HG03378 (cell line): Measurements from ENCODE around the gene MMD2.

Experiments used
- ATAC-seq: cut with Tn5 transposase; IDR thresholded peaks from one replicate; pipeline ENCODE4 v1.9.1; 2021; ENCODE audit warnings: mild to moderate bottlenecking, moderate library complexity; ENCODE audit not compliant: unreplicated experiment

Gene MMD2

DNA sequence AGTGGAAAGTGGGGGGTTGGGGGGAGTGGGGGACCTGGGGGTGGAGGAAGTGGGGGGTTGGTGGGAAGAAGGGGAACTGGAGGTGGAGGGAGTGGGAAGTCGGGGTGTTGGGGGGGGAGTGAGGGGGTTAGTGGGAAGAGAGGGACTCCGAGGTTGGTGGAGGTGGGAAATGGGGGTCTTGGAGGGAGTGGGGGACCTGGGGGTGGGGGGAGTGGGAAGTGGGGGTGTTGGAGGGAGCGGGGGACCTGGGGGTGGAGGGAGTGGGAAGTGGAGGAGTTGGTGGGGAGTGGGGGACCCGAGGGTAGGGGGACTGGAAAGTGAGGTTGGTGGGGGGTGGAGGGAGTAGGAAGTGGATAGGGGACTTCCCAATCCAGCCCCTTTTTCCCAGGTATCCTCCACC lies 906 bp upstream of the MMD2 start:
- ATAC-seq, result no peak

DNA sequence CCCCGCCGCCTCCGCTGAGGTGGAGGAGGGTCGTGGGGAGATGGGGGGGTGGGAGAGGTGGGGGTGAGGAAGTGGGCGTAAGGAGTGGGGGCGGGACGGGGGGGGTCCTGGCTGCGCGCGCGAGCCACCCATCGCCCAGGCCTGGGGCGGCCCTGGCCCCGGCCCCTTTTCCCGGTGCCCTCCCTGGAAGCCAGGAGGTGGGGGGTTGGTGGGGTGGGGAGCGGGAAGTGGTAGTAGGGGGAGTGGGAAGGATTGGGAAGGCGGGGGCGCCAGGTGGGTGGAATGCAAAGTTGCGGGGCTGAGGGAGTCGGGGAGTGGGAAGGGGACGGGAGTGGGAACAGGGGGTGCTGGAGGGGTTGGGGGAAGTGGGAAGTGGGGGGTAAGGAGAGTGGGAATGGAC lies 319 bp upstream of the MMD2 start:
- ATAC-seq, result no peak

DNA sequence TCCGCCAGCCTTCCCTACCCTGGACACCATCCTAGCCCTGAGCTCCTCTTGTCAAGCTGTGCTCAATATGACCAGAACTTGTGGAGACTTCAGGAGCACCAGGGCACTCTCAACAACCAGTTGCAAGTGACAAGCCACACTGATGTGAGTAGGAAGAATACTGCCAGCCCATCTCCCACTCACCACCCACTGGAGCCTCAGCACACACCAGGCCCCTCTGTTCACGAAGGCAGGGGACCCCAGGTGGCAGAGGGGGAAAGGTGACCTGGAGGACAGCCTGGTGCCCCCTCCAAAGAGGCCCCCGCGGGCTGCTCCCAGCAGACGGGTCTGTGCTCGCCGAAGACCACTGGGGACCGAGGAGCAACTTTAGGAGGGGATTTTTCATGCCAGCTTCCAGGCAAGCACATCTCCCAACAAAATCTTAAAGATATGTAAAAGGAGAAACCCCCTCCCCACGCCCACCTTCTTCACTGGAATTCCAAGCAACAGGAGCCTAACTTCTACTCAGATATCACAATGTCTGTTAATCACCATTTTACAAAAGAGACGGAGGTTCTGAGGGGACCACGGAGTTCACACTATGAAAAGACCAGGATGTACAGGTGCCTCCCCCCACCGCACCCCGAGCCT lies 1.0 kb downstream of the MMD2 start:
- ATAC-seq, result no peak

DNA sequence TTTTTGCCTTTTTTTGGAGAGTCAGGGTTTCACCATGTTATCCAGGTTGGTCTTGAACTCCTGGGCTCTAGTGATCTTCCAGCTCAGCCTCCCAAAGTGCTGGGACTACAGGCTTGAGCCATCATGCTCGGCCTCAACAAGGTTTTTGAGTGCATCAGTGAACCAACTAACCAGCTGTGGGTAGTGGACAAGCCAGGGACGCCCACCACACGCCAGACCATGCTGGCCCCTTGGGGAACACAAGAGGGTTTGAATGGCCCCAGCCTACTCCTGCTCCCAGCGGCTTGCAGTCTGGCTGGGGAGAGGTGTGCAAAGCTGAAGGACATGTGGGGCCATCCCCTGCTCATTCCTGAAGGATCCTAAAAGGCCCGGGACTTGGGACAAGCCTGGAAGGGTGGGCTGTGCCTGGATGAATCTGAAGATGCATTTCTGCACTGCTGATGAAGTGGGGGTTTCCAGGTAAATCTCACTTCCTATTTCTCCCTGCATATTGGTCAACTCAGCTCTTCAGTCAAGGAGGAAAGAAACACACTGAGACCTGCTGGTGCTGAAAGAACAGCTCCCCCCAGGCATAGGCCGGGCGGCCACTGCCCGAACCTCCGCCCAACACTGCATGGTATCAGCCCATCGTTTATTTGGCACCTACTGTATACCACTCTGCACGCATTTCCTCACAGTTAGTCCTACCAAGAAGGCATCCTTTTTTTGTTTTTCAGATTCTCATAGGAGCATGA lies 6.9 kb downstream of the MMD2 start:
- peak; percentile 62 for ATAC-seq

DNA sequence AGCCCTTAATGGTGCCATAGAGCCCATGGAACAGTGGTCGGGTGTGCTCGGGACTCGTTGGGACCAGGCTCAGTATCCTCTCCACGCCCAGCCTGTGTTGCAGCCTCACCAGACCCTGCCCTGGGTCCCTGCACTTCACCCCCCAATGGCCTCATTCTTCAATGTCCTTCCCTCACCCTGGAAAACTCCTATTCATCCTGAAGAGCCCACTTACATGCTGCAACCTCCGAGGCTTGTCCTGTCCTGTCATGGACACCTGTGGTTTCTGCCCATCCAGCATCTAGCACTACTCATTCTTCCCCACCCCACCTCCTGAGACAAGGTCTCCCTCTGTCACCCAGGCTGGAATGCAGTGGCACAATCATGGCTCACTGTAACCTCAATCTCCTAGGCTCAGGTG lies 7.7 kb downstream of the MMD2 start:
- ATAC-seq, result no peak

DNA sequence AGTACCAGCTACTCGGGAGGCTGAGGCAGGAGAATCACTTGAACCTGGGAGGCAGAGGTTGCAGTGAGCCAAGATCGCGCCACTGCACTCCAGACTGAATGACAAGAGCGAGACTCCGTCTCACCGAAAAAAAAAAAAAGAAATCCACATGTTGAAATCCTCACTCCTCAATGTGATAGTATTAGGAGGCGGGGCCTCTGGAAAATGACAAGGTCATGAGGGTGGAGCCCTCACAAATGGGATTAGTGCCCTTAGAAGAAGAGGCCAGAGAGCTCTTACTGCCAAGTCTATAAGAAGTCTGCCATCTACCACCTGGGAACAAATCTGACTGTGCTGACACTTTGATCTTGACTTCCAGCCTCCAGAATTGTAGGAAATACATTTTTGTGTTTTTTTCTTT lies 10.6 kb downstream of the MMD2 start:
- ATAC-seq, result no peak

DNA sequence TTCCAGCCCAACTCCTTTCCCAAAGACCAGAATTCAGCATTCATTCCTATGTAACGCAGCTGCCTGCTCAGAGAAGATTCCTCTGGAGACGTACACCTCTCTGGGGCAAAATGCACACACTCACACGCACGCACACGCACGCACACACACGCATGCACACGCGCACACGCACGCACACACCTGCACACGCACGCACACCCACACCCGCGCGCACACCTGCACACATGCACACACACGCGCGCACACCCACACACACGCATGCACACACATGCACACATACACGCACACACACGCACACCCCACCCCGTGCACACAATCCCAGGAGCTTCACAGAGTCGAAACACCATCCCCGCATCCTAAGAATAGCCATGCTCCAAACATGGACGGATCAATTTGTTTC lies 13.0 kb downstream of the MMD2 start:
- ATAC-seq, result no peak

DNA sequence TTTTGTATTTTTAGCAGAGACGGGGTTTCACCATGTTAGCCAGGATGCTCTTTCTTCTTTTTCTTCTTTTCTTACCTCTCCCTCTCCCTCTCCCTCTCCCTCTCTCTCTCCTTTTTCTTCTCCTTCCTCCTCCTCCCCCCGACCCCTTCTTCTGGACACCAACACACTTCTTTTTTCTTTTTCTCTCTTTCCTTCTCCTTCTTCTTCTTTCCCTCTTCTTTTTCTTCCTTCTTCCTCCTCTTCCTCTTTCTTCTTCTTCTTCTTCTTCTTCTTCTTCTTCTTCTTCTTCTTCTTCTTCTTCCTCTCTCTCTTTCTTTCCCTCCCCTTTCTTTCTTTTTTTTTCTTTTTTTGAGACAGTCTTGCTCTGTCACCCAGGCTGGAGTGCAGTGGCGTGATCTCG lies 14.0 kb downstream of the MMD2 start:
- ATAC-seq, result no peak

DNA sequence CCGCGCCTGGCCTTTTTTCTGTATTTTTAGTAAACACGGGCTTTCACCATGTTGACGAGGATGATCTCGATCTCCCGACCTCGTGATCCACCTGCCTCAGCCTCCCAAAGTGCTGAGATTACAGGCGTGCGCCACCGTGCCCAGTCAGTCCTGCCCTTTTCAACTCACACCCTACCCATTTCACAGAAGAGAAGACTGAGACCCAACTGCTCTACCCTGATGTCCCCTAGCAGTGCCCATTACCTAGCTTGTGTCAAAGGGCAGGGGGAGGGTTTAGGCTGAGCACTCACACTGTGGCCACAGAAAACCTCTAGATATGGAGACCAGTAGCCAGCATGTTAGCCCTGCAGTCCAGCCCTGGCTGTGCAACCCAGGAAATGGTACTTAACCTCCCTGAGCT lies 15.7 kb downstream of the MMD2 start:
- no peak for ATAC-seq

DNA sequence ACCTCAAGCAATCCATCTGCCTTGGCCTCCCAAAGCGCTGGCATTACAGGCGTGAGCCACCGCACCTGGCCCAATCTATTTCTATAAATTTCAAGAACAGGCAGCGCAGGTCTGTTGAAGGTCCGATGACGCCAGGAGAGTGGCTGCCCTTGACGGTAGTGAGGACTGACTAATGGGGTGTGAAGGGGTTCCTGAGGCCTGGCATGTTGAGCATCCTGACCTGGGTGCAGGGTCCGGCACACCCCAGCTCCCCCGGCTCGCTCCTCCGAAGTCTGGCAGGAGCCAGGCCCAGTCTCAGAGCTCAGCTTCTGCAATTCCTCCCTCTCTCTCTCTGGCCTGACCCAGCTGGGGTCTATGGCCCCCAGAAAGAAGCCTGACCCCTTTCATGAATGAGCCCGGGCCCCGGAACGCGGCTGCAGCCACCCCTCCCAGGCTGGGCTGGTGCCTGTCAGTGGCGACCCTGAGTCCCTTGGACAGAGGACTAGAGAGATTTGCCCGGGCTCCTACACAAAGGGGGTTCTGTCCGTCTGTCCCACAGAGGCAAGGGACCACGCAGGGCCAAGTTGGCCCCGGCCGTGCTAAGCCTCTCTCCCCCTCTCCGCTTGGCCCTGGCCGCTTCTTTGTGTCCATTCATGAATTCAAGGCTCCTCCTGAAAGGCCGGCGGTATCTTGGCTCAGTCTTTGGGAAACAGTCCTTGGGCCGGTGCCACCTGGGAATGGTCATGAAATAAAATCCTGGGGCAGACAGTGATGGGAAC lies 18.8 kb downstream of the MMD2 start:
- ATAC-seq, result no peak

DNA sequence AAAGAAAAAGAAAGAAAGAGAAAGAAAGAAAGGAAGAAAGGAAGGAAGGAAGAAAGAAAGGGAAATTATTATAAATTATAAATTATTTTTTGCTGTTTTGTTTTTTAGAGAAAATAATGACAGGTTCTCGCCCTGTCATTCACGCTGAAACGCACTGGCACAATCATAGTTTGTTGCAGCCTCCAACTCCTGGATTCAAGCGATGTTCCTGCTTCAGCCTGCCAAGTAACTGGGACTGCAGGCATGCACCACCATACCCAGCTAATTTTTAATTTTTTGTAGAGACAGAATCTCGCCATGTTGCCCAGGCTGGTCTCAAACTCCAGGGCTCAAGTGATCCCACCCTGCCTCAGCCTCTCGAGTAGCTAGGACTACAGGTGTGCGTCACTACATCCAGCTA lies 21.6 kb downstream of the MMD2 start:
- ATAC-seq, result no peak

DNA sequence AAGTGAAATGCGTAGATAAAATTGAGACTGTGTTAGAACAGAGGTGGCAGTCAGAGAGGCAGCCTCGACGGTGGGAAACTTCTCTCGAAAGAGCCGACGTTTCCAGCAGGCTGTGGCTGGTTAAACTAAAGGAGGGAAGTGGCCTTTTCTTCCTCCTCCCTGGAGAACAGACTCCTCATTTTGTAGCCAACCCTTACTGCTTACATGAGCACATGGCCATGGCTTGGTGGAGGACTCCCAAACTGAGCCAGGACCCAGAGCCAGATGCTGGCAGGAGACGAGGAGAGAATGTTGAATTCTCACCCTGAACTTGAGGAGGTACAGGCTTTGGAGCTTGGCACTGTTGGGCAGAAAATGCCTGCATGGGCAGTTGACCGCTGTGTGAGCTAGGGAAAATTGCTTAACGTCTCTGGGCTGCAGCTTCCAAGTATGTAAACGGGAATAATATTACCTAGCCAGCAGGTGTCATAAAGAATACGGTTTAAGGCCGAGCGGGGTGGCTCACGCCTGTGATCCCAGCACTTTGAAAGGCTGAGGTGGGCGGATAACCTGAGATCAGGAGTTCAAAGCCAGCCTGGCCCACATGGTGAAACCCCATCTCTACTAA lies 24.5 kb downstream of the MMD2 start:
- no peak for ATAC-seq

DNA sequence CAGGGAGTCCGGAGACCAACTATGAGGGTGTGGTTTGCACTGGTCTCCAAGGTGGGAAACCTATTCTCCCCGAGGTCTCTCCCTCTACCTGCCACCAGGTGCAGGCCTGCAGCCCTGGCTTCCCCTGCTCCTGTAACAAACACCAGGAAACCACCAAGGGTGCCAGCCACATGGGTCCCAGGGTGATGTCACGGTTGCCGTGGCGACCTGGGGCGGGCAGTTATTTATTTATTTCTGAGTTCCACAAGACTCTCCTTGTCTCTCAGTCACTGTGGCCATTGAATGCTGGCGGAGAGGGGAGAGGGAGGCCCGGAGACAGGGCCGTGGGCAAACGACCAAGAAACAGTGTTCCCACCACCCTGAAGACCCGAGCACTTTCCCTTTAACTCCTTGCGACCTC lies 27.0 kb downstream of the MMD2 start:
- ATAC-seq, result no peak

DNA sequence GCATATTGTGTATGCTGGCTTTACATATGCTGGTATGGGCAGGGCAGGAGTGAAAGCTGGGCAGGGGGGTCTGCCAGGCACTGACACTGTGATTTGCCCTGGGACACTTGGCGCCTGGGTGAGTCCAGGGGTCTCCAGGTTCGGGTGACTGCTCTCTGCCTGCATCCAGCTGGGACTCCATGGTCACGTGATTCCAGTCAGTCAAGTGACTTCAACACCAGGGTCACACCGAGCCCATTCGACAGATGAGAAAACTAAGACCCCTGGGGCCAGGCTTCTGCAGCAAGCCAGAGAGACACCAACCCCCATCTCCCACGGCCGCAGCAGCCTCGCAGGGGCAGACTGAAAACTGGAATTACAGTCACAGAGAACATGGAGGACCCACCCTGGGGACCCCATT lies 30.0 kb downstream of the MMD2 start:
- no peak for ATAC-seq

DNA sequence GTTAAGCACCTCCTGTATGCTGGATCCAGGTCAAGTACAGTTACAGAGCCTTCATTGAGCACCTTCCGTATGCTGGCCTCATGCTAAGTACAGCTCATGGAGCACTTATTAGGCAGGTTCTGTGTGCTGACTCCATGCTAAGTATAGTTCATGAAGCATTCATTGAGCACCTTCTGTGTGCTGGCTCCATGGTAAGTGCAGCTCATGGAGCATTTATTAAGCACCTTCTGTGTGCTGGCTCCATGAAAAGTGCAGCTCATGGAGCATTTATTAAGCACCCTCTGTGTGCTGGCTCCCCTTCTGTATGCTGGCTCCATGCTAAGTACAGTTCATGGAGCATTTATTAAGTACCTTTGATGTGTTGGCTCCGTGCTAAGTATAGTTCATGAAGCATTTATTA lies 30.5 kb downstream of the MMD2 start:
- ATAC-seq, result no peak

DNA sequence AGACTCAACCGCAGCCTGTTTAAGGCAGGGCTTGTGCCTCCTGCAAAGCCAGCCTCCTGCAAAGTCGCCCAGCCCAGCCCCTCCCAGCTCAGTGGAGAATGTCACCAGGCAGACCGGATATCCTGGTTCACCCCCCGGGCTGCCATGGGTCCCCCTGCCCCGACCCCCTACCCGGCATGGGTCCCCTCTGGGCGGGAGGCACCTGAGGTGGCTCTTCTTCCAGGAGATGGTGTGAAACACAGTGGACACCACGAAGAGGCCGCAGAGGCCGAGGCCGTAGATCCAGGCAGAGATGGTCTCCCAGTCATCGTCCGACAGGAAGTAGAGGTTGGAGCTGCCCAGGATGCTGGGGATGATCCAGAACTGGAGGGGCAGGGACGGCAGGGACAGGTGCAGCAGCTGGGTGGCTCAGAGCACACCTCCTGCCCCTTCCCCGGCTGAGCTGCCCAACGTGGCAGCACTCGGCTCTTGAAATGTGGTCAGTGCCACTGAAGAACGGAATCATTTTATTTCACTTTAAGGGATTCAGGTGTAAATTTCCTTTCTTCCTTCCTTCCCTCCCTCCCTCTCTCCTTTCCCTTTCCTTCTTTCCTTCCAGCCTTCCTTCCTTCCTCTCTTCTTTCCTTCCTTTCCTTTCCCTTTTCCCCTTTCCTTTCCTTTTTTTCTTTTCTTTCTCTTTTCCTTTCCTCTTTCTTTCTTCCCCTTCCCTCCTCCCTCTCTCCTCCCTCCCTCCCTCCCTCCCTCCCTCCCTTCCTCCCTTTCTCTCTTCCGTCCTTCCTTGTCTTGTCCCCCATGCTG lies 38.8 kb downstream of the MMD2 start:
- ATAC-seq, result no peak

DNA sequence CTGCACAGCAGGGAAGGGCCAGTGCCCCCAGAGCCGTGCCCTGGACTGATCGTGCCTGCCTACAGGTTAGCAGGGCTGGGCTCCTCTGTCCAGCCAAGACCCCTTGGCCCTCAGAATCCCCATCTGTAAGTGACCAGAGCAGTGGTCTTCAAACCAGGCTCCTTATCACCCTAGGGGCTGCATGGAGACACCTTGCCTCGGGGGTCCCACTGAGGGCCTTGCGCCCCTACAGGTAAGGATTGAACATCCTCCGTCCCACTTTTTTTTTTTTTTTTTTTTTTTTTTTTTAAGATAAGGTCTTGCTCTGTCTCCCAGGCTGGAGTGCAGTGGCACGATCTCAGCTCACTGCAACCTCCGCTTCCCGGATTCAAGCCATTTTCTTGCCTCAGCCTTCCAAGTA lies 42.9 kb downstream of the MMD2 start:
- no peak for ATAC-seq

DNA sequence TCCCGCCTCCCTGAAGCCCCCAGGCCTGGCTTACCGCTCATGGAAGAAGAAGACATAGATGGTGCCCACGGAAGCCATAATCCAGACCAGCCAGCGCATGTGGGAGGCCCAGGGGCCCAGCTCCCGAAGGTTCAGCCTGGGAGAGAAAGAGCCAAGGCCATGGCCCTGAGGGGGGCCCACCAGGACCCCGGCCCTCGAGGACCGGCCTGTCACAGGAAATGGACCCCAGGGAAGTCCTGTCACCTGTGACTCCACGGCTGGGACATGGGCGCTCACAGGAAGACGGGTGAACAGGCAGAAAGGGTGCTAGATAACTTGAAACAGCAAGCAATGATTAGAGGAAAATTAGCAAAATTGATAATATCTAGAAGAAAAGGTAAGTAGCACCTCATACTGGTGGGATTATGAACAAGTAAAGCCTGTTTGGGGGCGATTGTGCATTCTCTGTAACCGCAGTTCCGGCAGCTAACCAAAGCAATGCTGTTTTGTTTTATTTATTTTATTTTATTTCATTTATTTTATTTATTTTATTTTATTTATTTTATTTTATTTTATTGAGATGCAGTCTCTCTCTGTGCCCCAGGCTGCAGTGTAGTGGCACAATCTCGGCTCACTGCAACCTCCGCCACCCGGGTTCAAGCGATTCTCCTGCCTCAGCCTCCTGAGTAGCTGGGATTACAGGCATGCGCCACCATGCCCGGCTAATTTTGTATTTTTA lies 47.7 kb downstream of the MMD2 start:
- ATAC-seq, result no peak

DNA sequence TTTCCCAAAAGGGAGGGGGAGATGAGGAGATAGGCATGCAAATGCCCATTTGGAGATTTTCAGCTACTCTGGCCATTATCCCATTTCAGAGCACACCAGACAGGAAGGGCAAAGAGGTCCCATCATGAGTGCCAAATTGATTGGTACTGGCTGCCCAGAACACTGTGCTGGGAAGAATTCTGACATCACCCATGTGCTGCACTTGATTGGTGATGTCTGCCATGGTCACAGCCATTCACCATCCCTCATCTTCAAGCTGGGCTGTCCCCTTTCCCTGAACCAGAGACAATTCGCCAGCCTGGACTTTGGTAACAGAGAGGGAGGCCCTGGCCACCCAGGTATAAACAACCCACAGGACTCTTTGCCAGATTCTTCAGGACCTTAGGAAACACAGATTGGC lies 52.3 kb downstream of the MMD2 start:
- no peak for ATAC-seq

DNA sequence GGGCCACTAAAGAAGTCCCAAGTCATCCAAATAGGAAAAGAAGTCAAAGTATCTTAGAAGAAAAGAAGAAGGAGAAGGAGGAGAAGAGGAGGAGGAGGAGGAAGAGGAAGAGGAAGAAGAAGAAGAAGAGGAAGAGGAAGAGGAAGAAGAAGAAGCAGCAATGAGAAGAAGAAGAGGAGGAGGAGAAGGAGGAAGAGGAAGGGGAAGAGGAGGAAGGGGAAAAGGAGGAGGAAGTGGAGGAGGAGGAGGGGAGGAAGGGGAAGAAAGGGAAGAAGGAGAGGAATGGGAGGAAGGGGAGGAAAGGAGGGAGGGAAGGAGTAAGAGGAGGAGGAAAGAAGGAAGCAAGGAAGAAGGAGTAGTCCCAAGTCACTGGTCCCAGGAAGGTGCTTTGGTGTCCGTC lies 53.8 kb downstream of the MMD2 start:
- no peak for ATAC-seq
